HCT116 (cell line): ENCODE measurements around the gene LAMC3. TPM values are rescaled to one million over a fixed set of nuclear protein-coding genes. Genes with fewer than 3 reads are reported as not detected.

Experiments used
- ATAC-seq: fragments of 200-7000 bp; cut with Tn5 transposase; 2 replicates; pipeline ENCODE4 v1.9.1; 2020; ENCODE audit warnings: mild to moderate bottlenecking, moderate library complexity
- BruUV-seq: library from RNA; stranded (reverse); fragments of 400-500 nt; replicated peaks from 2 replicates; lab custom pipeline; 2021; lab: Mats Ljungman, UMichigan
- CTCF ChIA-PET: fragments of 300-600 bp; sonication (Branson Sonifier 250); formaldehyde crosslinking; loops from one replicate; lab custom pipeline; 2021; ENCODE audit warnings: antibody characterized with exemption; lab: Charles Lee
- POLR2A ChIA-PET: fragments of 300-600, 350-600 bp; sonication (Branson Sonifier 250); formaldehyde crosslinking; loops from one replicate; lab custom pipeline; 2021; ENCODE audit warnings: antibody characterized with exemption; lab: Charles Lee
- RAD21 ChIA-PET, 2 experiments: fragments of 300-600 bp; sonication (Branson Sonifier 250); formaldehyde crosslinking; loops; one replicate each; lab custom pipeline; 2023; ENCODE audit warnings: low total read pairs in 2 of 2; ENCODE audit not compliant: uncharacterized antibody in 2 of 2, unreplicated experiment in 2 of 2, low non-redundant PET in 1 of 2; lab: Charles Lee
- DNase-seq: peaks from one replicate; pipeline ENCODE4 v3.0.0-alpha.2; 2010; ENCODE audit warnings: low read depth, low spot score
- H2AFZ ChIP-seq: fragments of 200-600 bp; shearing (Covaris generic), sonication (generic); 2 replicates; pipeline ENCODE4 v1.6.1; 2017; ENCODE audit warnings: low read depth, mixed run types, mixed read lengths, antibody characterized with exemption, low read length; ENCODE audit not compliant: poor library complexity, severe bottlenecking
- H3K27ac ChIP-seq: 2 replicates; pipeline ENCODE4 v1.5.1; 2012; ENCODE audit warnings: low read depth, low read length
- H3K27me3 ChIP-seq: fragments of 200-600 bp; sonication (generic); 2 replicates; pipeline ENCODE4 v1.6.1; 2016; ENCODE audit warnings: mixed run types, low read length, mixed read lengths; ENCODE audit not compliant: insufficient read depth
- H3K36me3 ChIP-seq, 2 experiments: fragments of 200-500 bp in 1 of 2; fragments of 200-600 bp in 1 of 2; sonication (Bioruptor generic) in 1 of 2; sonication (generic) in 1 of 2; 2 replicates each; pipeline versions ENCODE4 v1.5.1 to v1.6.1; 2014 to 2016; ENCODE audit warnings: low read length in 2 of 2, inconsistent platforms in 1 of 2, mixed read lengths in 1 of 2, mixed run types in 1 of 2; ENCODE audit not compliant: insufficient read depth in 2 of 2, control insufficient read depth in 1 of 2
- H3K4me1 ChIP-seq, 2 experiments: fragments of 200-600 bp in 1 of 2; sonication (generic) in 1 of 2; 2 replicates each; pipeline versions ENCODE4 v1.5.1 to v1.6.1; 2012 to 2017; ENCODE audit warnings: low read length in 2 of 2, inconsistent platforms in 1 of 2, mild to moderate bottlenecking in 1 of 2, mixed read lengths in 1 of 2, mixed run types in 1 of 2, moderate library complexity in 1 of 2; ENCODE audit not compliant: insufficient read depth in 2 of 2, control insufficient read depth in 1 of 2
- H3K4me2 ChIP-seq: fragments of 200-600 bp; sonication (generic); 2 replicates; pipeline ENCODE4 v1.6.1; 2017; ENCODE audit warnings: mixed run types, low read length, mixed read lengths
- H3K4me3 ChIP-seq, 2 experiments: fragments of 200-600 bp in 1 of 2; sonication (generic) in 1 of 2; replicated peaks in 1 of 2; 2 replicates each; pipeline ENCODE4 v1.5.1; 2011 to 2016; ENCODE audit warnings: low read length in 2 of 2, control low read depth in 1 of 2, low read depth in 1 of 2, mild to moderate bottlenecking in 1 of 2, mixed read lengths in 1 of 2, mixed run types in 1 of 2
- H3K79me2 ChIP-seq: fragments of 200-600 bp; sonication (generic); 2 replicates; pipeline ENCODE4 v1.6.1; 2017; ENCODE audit warnings: mild to moderate bottlenecking, mixed run types, low read length, moderate library complexity, mixed read lengths; ENCODE audit not compliant: insufficient read depth
- H3K9ac ChIP-seq: fragments of 200-600 bp; sonication (generic); 2 replicates; pipeline ENCODE4 v1.6.1; 2016; ENCODE audit warnings: low read length, mixed read lengths
- H3K9me2 ChIP-seq: fragments of 200-600 bp; sonication (generic), shearing (Covaris generic); 2 replicates; pipeline ENCODE4 v1.6.1; 2017; ENCODE audit warnings: mixed run types, mild to moderate bottlenecking, moderate library complexity; ENCODE audit not compliant: insufficient read depth
- H3K9me3 ChIP-seq, 2 experiments: fragments of 200-500 bp in 1 of 2; fragments of 200-600 bp in 1 of 2; sonication (Bioruptor generic) in 1 of 2; sonication (generic) in 1 of 2; 2 replicates each; pipeline ENCODE4 v1.6.1; 2014 to 2017; ENCODE audit warnings: low read length in 2 of 2, mixed read lengths in 2 of 2, inconsistent platforms in 1 of 2, low read depth in 1 of 2, mild to moderate bottlenecking in 1 of 2, mixed run types in 1 of 2, moderate library complexity in 1 of 2; ENCODE audit not compliant: control insufficient read depth in 1 of 2, insufficient read depth in 1 of 2
- H4K20me1 ChIP-seq: fragments of 200-600 bp; sonication (generic), shearing (Covaris generic); 2 replicates; pipeline ENCODE4 v1.6.1; 2017; ENCODE audit warnings: mixed run types, mild to moderate bottlenecking, moderate library complexity; ENCODE audit not compliant: insufficient read depth
- CBX3 ChIP-seq: IDR thresholded peaks from 2 replicates; pipeline ENCODE4 v1.6.1; 2012; ENCODE audit warnings: low read depth
- CEBPB ChIP-seq: IDR thresholded peaks from 2 replicates; pipeline ENCODE4 v1.6.1; 2012; ENCODE audit warnings: low read depth
- EZH2phosphoT487 ChIP-seq: fragments of 200-600 bp; IDR thresholded peaks from 2 replicates; pipeline ENCODE4 v1.6.1; 2018; ENCODE audit warnings: antibody characterized with exemption, borderline replicate concordance
- POLR2A ChIP-seq: IDR thresholded peaks from 2 replicates; pipeline ENCODE4 v1.7.0; 2011; ENCODE audit warnings: borderline replicate concordance; ENCODE audit not compliant: insufficient read depth, insufficient read length; ENCODE audit errors: extremely low read depth
- POLR2AphosphoS5 ChIP-seq: IDR thresholded peaks from 2 replicates; pipeline ENCODE4 v1.6.1; 2011; ENCODE audit warnings: mild to moderate bottlenecking, low read depth, low read length, moderate library complexity
- REST ChIP-seq: IDR thresholded peaks from 2 replicates; pipeline ENCODE4 v1.6.1; 2012; ENCODE audit warnings: low read depth
- SIN3A ChIP-seq: IDR thresholded peaks from 2 replicates; pipeline ENCODE4 v1.6.1; 2012; ENCODE audit warnings: low read depth
- SP1 ChIP-seq: IDR thresholded peaks from 2 replicates; pipeline ENCODE4 v1.6.1; 2012; ENCODE audit warnings: low read depth
- SRF ChIP-seq: IDR thresholded peaks from 2 replicates; pipeline ENCODE4 v1.6.1; 2012; ENCODE audit warnings: low read depth
- intact Hi-C: fragments of 100-400 bp; cut with micrococcal nuclease; formaldehyde crosslinking; loops from 2 replicates; pipeline ENCODE4 v1.10.0; 2022
- total RNA-seq: library from RNA; stranded (reverse); gene quantifications from one replicate; pipeline ENCODE4 v1.2.1, GENCODE V29; 2021; ENCODE audit not compliant: unreplicated experiment
- TF ChIP-seq, protein P1 (sequence below): IDR thresholded peaks from 2 replicates; pipeline ENCODE4 v1.6.1; 2011; ENCODE audit warnings: mild to moderate bottlenecking, low read length, moderate library complexity; ENCODE audit not compliant: insufficient replicate concordance; ENCODE audit errors: extremely low read depth
- TF ChIP-seq, protein P2 (sequence below): IDR thresholded peaks from 2 replicates; pipeline ENCODE4 v1.6.1; 2012
- TF ChIP-seq, protein P3 (sequence below), 3 experiments: fragments of 200-600 bp in 1 of 3; sonication (generic) in 1 of 3; IDR thresholded peaks in 2 of 3; conservative IDR thresholded peaks in 1 of 3; 2 replicates each; pipeline ENCODE4 v1.5.1; 2012 to 2017; ENCODE audit warnings: low read depth in 2 of 3, low read length in 2 of 3, antibody characterized with exemption in 1 of 3, borderline replicate concordance in 1 of 3, control low read depth in 1 of 3, mild to moderate bottlenecking in 1 of 3, mixed read lengths in 1 of 3, mixed run types in 1 of 3, moderate library complexity in 1 of 3; ENCODE audit not compliant: insufficient read depth in 1 of 3

Gene LAMC3
- total RNA-seq, 1 experiment from 2014 or later: 7.7 TPM

GRCh38 chr9:131042666-131043065 is 33.7 kb downstream of the LAMC3 start:
- H3K79me2 ChIP-seq: no peaks in the 10 kb centered on the region
- H3K9me3 ChIP-seq: no peaks in the 10 kb centered on the region
- TF ChIP-seq SRF: 0 out of 2 replicates have a peak, but pooled peaks have one; percentile 26
- TF ChIP-seq, protein P1, sequence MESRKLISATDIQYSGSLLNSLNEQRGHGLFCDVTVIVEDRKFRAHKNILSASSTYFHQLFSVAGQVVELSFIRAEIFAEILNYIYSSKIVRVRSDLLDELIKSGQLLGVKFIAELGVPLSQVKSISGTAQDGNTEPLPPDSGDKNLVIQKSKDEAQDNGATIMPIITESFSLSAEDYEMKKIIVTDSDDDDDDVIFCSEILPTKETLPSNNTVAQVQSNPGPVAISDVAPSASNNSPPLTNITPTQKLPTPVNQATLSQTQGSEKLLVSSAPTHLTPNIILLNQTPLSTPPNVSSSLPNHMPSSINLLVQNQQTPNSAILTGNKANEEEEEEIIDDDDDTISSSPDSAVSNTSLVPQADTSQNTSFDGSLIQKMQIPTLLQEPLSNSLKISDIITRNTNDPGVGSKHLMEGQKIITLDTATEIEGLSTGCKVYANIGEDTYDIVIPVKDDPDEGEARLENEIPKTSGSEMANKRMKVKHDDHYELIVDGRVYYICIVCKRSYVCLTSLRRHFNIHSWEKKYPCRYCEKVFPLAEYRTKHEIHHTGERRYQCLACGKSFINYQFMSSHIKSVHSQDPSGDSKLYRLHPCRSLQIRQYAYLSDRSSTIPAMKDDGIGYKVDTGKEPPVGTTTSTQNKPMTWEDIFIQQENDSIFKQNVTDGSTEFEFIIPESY: no peak
- POLR2A ChIA-PET: no interaction called here
- no peaks in the 10 kb centered on the region for H4K20me1 ChIP-seq
- no peak overlapping the region for H3K4me2 ChIP-seq
- no peak overlapping the region for H3K9ac ChIP-seq
- H3K9me2 ChIP-seq: no peaks in the 10 kb centered on the region
- no peaks in the 10 kb centered on the region for H3K27me3 ChIP-seq
- RAD21 ChIA-PET: no interaction called here
- CTCF ChIA-PET: interaction anchor here (1.2 kb wide), 1 partner anchor 176 kb away, joined by 4 read pairs; no protein-coding TSS in a partner anchor
- ATAC-seq: no peak
- H3K27ac ChIP-seq: no peak overlapping the region
- peaks cover 12 to 22% of the 10 kb centered on the region in 2 experiments; a peak in 3 of 4 replicates for H3K4me1 ChIP-seq
- BruUV-seq: no TSS peak
- H3K36me3 ChIP-seq: no peaks in the 10 kb centered on the region
- intact Hi-C loops: no loop called here
- DNase-seq: no peak
- H3K4me3 ChIP-seq: no peak overlapping the region
- H2AFZ ChIP-seq: no peak overlapping the region

DNA sequence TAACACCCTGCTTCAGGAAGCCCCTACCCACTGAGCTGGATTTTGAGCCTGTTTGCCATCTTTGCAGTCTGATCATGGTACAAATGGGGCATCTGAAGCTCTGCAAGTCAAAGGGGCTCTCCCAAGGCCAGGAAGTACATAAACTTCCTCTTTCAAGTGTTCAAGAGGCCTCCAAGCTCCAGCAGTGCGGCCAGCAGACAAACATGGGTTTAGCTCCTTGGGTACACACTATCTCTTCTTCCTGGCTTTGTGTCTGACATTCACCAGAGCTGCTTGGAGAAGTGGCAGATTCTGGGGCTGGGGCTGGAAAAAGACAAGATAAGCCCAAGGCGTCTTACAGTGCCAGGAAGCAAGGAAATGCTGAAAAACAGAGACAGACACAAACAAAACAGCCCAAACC is 34.1 kb downstream of the LAMC3 start:
- ATAC-seq: no peak
- H3K79me2 ChIP-seq: no peaks in the 10 kb centered on the region
- peaks cover 12 to 22% of the 10 kb centered on the region in 2 experiments; a peak in 3 of 4 replicates for H3K4me1 ChIP-seq
- H3K9me3 ChIP-seq: no peaks in the 10 kb centered on the region
- H3K4me2 ChIP-seq: no peak overlapping the region
- no peaks in the 10 kb centered on the region for H4K20me1 ChIP-seq
- ChIA-PET RAD21 (no interaction called here), POLR2A (no interaction called here), CTCF (interaction anchor here (1.2 kb wide), 1 partner anchor 177 kb away, joined by 4 read pairs; no protein-coding TSS in a partner anchor)
- H3K27me3 ChIP-seq: no peaks in the 10 kb centered on the region
- no peaks in the 10 kb centered on the region for H3K36me3 ChIP-seq
- no peak overlapping the region for H3K4me3 ChIP-seq
- BruUV-seq: no TSS peak
- intact Hi-C loops: no loop called here
- no peak for DNase-seq
- no peak overlapping the region for H2AFZ ChIP-seq
- H3K9me2 ChIP-seq: no peaks in the 10 kb centered on the region
- H3K9ac ChIP-seq: no peak overlapping the region
- H3K27ac ChIP-seq: no peak overlapping the region
- TF ChIP-seq CEBPB (no peak), SIN3A (no peak), POLR2A (no peak), CBX3 (no peak), SP1 (no peak), EZH2phosphoT487 (no peak), SRF (no peak), REST (no peak), POLR2AphosphoS5 (no peak)
- TF ChIP-seq, protein P2, sequence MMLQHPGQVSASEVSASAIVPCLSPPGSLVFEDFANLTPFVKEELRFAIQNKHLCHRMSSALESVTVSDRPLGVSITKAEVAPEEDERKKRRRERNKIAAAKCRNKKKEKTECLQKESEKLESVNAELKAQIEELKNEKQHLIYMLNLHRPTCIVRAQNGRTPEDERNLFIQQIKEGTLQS: no peak
- TF ChIP-seq, protein P3, sequence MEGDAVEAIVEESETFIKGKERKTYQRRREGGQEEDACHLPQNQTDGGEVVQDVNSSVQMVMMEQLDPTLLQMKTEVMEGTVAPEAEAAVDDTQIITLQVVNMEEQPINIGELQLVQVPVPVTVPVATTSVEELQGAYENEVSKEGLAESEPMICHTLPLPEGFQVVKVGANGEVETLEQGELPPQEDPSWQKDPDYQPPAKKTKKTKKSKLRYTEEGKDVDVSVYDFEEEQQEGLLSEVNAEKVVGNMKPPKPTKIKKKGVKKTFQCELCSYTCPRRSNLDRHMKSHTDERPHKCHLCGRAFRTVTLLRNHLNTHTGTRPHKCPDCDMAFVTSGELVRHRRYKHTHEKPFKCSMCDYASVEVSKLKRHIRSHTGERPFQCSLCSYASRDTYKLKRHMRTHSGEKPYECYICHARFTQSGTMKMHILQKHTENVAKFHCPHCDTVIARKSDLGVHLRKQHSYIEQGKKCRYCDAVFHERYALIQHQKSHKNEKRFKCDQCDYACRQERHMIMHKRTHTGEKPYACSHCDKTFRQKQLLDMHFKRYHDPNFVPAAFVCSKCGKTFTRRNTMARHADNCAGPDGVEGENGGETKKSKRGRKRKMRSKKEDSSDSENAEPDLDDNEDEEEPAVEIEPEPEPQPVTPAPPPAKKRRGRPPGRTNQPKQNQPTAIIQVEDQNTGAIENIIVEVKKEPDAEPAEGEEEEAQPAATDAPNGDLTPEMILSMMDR (IDR thresholded peaks at IDR 0.05 in 2 of 3, conservative IDR thresholded peaks at IDR 0.05 in 1 of 3; ENCODE audit: borderline replicate concordance in 1 of 3, insufficient read depth in 1 of 3, low read depth in 2 of 3, low read length in 2 of 3): no peak
